Prostate gland (tissue), 2 donors: ENCODE data around the gene ANXA6. TPM values are rescaled to one million over a fixed set of nuclear protein-coding genes. Genes with fewer than 3 reads are reported as not detected.
A peak's percentile ranks its signal among the peaks of the same experiment; 100 is the strongest.

Source experiments
- DNase-seq: peaks from one replicate; pipeline ENCODE4 v3.0.0-alpha.2; 2019; ENCODE audit warnings: low spot score
- H3K27ac ChIP-seq, 2 donors: fragments of 200-600 bp; sonication (generic); 2 replicates each; pipeline ENCODE4 v1.5.1; 2017 to 2019
- H3K27me3 ChIP-seq: fragments of 200-600 bp; sonication (generic); replicated peaks from 2 replicates; pipeline ENCODE4 v1.5.1; 2019; ENCODE audit not compliant: insufficient read depth
- H3K36me3 ChIP-seq, 2 donors: fragments of 200-600 bp; sonication (generic); 1 replicate in 1 of 2; 2 replicates in 1 of 2; pipeline versions ENCODE4 v1.5.1 to v1.8.1; 2017 to 2019
- H3K4me1 ChIP-seq: fragments of 200-600 bp; sonication (generic); replicated peaks from 2 replicates; pipeline ENCODE4 v1.5.1; 2019
- H3K4me3 ChIP-seq, 2 donors: fragments of 200-600 bp; sonication (generic); 2 replicates each; pipeline ENCODE4 v1.5.1; 2017 to 2019
- H3K9me3 ChIP-seq: fragments of 200-600 bp; sonication (generic); 2 replicates; pipeline ENCODE4 v1.5.1; 2017
- CTCF ChIP-seq, 4 experiments: fragments of 200-600 bp in 2 of 4; fragments of 450-650 bp in 2 of 4; sonication (generic) in 2 of 4; IDR thresholded peaks; 1 replicate in 3 of 4; 2 replicates in 1 of 4; pipeline ENCODE4 v1.5.1; 2016 to 2019; ENCODE audit warnings: antibody characterized with exemption in 4 of 4, mild to moderate bottlenecking in 2 of 4, moderate library complexity in 2 of 4
- POLR2A ChIP-seq: fragments of 450-650 bp; IDR thresholded peaks from one replicate; pipeline ENCODE4 v1.6.1; 2016; ENCODE audit warnings: antibody characterized with exemption, mild to moderate bottlenecking
- POLR2AphosphoS5 ChIP-seq: sonication (generic); formaldehyde crosslinking; IDR thresholded peaks from one replicate; pipeline ENCODE4 v1.6.1; 2017; ENCODE audit warnings: antibody characterized with exemption
- WGBS: methylation state at CpG from one replicate; pipeline ENCODE4 v1.1.5; 2018; 5-methylcytosine and 5-hydroxymethylcytosine counted together
- intact Hi-C: fragments of 100-400 bp; cut with DNase I; formaldehyde crosslinking; loops from one replicate; pipeline ENCODE4 v1.14.2; 2022
- total RNA-seq, 2 donors: library from RNA; depleted of rRNA; stranded (reverse); fragments of >200 nt; gene quantifications; one replicate each; pipeline ENCODE4 v1.1.0, GENCODE V29; 2016

ANXA6 gene
- 100 to 1,000 TPM in 1 of 2 donors, 10 to 100 TPM in 1; 85.7 to 184 TPM for total RNA-seq

DNA sequence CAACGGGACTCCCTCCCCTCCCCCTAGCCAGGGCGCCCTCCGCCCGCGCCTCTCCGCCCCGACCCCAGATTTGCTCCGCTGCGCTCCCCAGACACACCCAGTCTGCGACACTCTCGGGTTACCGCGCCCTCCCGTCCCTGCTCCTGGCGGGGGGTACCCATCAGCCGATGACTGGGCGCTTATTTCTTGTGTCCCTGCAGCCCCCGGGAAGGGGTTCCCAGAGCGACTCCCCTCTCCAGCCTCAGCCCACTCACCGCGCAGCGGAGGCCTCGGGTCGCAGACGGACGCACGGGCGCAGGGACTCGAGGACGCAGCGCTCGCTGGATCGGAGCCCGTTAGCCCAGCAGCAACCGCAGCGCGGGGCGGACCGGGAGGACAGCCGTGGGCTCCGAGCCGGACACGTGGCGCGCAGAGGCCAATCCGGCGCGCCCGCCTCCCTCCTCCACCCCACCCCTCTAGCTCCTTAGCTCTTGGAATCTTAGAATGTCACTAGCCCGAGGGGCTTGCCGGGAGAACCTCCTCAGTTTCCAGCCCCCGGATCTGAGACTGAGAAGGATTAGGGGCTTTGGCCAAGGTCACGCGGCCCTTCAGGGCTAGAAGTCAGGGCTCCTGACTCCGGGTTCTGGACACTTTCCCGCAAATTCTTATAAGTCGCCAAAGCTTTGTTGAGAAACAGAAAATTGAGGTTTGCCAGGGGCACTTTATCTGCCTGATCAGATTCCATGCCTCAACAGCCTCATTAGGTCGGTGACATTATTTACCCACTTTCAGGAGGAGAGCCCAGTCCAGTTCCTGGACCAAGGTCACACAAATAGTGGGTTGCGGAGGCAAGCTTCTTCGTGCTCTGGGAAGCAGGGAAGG is at the start of gene ANXA6:
ANXA6 (minus strand) TSS at position 354 of the 861 bp plus-strand sequence. CDS start 9,878 bp downstream, outside the sequence.
- intact Hi-C loops: loop anchor here (5.0 kb wide), 1 partner anchor 155 kb away; no protein-coding TSS in a partner anchor
- peak within 1 kb of the TSS; percentile 57 to 63 for H3K4me3 ChIP-seq
- DNase-seq: peak; percentile 84
- no peaks in the 10 kb centered on the region for H3K9me3 ChIP-seq
- peak within 1 kb of the TSS; percentile 78 to 82 for H3K27ac ChIP-seq
- no peaks in the 10 kb centered on the region for H3K4me1 ChIP-seq
- peak in 1 of 4 experiments; percentile 6 for TF ChIP-seq CTCF (IDR thresholded peaks at IDR 0.05)
- peak; percentile 61 for TF ChIP-seq POLR2A
- peak; percentile 78 for TF ChIP-seq POLR2AphosphoS5
- WGBS: under 1% methylated on average over 54 of the region's 60 CpGs
- no peaks in the 10 kb centered on the region for H3K36me3 ChIP-seq
- H3K27me3 ChIP-seq: no peaks in the 10 kb centered on the region

GRCh38 chr5:151205411-151205810 is 47.8 kb upstream of the ANXA6 start:
- no peak for TF ChIP-seq CTCF (IDR thresholded peaks at IDR 0.05)
- TF ChIP-seq POLR2A: no peak
- Histone ChIP-seq H3K4me3 (no peak overlapping the region), H3K4me1 (no peaks in the 10 kb centered on the region), H3K27ac (no peak overlapping the region), H3K36me3 (no peaks in the 10 kb centered on the region), H3K27me3 (no peaks in the 10 kb centered on the region), H3K9me3 (no peaks in the 10 kb centered on the region)
- no peak for DNase-seq
- 87% methylated on average over 10 of the region's 10 CpGs for WGBS
- intact Hi-C loops: no loop called here

- intact Hi-C loops: no loop called here
- 81% methylated on average over 5 of the region's 5 CpGs for WGBS
- no peak for DNase-seq
- Histone ChIP-seq H3K4me1 (no peaks in the 10 kb centered on the region), H3K27ac (no peak overlapping the region), H3K4me3 (no peak overlapping the region), H3K9me3 (no peaks in the 10 kb centered on the region), H3K27me3 (no peaks in the 10 kb centered on the region), H3K36me3 (no peaks in the 10 kb centered on the region)
- TF ChIP-seq POLR2A: no peak
- no peak for TF ChIP-seq POLR2AphosphoS5
- TF ChIP-seq CTCF (IDR thresholded peaks at IDR 0.05): no peak
Measured at GRCh38 chr5:151204051-151204450, 46.5 kb upstream of the ANXA6 start.

- Histone ChIP-seq H3K27me3 (no peaks in the 10 kb centered on the region), H3K9me3 (no peaks in the 10 kb centered on the region), H3K4me3 (no peak overlapping the region), H3K27ac (no peak overlapping the region), H3K4me1 (no peaks in the 10 kb centered on the region), H3K36me3 (no peaks in the 10 kb centered on the region)
- intact Hi-C loops: no loop called here
- DNase-seq: no peak
- TF ChIP-seq POLR2AphosphoS5 (no peak), POLR2A (no peak), CTCF (IDR thresholded peaks at IDR 0.05) (no peak)
- 71% methylated on average over 5 of the region's 5 CpGs for WGBS
Measured at GRCh38 chr5:151202381-151203139, 45.0 kb upstream of the ANXA6 start.
